ENCODE data around the gene IDH3G. TPM values are rescaled to one million over a fixed set of nuclear protein-coding genes. Genes with fewer than 3 reads are reported as not detected.

IDH3G gene
- total and polyA plus RNA-seq, 2 donors (not counting 1 experiment from before 2014, with no cell fraction given): 62.8 to 122 TPM

DNA sequence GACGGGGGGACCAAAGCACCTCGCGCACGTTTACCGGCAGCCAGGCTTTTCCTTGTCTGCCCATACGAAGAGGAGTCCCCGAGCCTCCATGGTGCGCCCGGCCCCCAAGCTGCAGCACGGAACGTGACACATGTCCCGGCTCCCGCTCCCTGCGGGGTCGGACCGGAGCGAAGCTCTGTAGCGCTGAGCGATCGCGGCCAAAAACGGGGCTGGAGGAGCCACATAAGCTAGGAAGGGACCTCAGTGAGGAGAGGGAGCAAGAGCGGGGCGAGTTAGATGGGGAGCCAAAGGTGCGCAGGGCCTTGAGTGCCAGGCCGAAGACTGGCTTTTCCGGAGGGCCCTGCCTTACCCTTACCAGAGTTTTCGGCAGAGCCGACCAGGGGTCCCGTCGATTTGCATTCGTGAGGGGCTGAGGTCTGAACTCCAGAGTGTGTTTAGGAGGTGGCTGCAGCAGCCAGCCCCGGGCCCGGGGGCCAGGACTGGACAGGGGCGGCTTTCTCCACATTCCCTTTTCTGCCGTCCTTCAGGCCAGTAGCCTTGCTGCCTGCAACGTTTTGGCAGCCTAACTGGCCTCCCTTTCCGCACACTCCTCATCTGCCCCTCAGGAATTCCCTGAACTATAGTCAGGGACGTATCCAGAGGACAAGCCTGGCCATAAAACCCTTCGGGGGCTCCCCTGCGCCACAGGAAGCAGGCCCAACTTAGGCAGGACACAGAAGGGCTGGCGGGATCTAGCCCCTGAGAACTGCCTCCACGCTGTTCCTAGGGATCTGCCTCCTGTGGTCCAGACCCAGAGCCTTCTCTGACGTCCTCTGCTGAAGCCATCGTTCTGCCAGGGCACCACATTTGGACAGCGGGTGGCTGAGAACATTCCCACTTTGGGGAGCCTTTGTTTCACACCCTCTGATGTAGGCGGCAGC is 982 bp upstream of the IDH3G start:
- Histone ChIP-seq H3K4me1 (ENCODE audit: control insufficient read depth in 2 of 2, insufficient read depth in 2 of 2, low read length in 2 of 2) (peaks cover 16 to 24% of the 10 kb centered on the region in 2 donors), H3K4me2 (replicated peaks; ENCODE audit: low read depth, low read length, poor library complexity, severe bottlenecking) (peak overlapping the region; percentile 81), H3K36me3 (replicated peaks in 1 of 2; ENCODE audit: control extremely low read depth in 1 of 2, control insufficient read depth in 1 of 2, extremely low read depth in 1 of 2, insufficient read depth in 2 of 2, low read length in 1 of 2) (peaks cover 0 to 15% of the 10 kb centered on the region in 2 experiments), H2AFZ (ENCODE audit: insufficient read depth, low read depth, low read length, poor library complexity, severe bottlenecking) (peak overlapping the region; percentile 84), H3K9me3 (ENCODE audit: control extremely low read depth in 1 of 3, control insufficient read depth in 2 of 3, insufficient read depth in 1 of 3, low read length in 2 of 3) (no peaks in the 10 kb centered on the region), H3K79me2 (ENCODE audit: control insufficient read depth, insufficient read depth, low read length) (peaks cover 61% of the 10 kb centered on the region), H3K27me3 (replicated peaks in 1 of 4; ENCODE audit: control extremely low read depth in 1 of 4, control insufficient read depth in 3 of 4, insufficient read depth in 4 of 4, low read length in 3 of 4) (no peaks in the 10 kb centered on the region), H3K27ac (ENCODE audit: low read length in 2 of 2) (peak overlapping the region; percentile 55 to 90), H3K9ac (ENCODE audit: low read length) (peak overlapping the region; percentile 78), H3K4me3 (ENCODE audit: control extremely low read depth in 1 of 5, extremely low read depth in 1 of 5, insufficient read depth in 1 of 5, low read depth in 2 of 5, low read length in 4 of 5) (peak overlapping the region; percentile 12 to 80 (median 80)), H4K20me1 (ENCODE audit: control insufficient read depth, insufficient read depth, low read length, poor library complexity, severe bottlenecking) (peaks cover 8% of the 10 kb centered on the region)
- ChIA-PET POLR2A (interaction anchor here (0.5 to 1.5 kb wide), 5 partner anchors 71 to 239 kb away, joined by 3 to 11 read pairs (median 6); partner anchors contain the start of gene BCAP31), CTCF (interaction anchor here (1.0 to 2.6 kb wide), 2 partner anchors 128 to 152 kb away, joined by 5 to 9 read pairs; no protein-coding TSS in a partner anchor)
- ATAC-seq (ENCODE audit: low read depth) (no peak), DNase-seq (no peak)
- H3K9me3 Mint-ChIP-seq (ENCODE audit: insufficient read depth): no peaks in the 10 kb centered on the region
- no peaks in the 10 kb centered on the region for H3K27me3 Mint-ChIP-seq
- WGBS (ENCODE audit: insufficient coverage): 16% methylated on average over 30 of the region's 47 CpGs
- intact Hi-C loops (cut with micrococcal nuclease): loop anchor here (1.0 kb wide), 2 partner anchors 71 to 133 kb away; partner anchors contain the start of genes ABCD1 and BCAP31
- peak overlapping the region; percentile 93 for H3K4me3 Mint-ChIP-seq
- peaks cover 30% of the 10 kb centered on the region for H3K4me1 Mint-ChIP-seq
- peak overlapping the region; percentile 97 for H3K27ac Mint-ChIP-seq
- TF ChIP-seq, protein P1, sequence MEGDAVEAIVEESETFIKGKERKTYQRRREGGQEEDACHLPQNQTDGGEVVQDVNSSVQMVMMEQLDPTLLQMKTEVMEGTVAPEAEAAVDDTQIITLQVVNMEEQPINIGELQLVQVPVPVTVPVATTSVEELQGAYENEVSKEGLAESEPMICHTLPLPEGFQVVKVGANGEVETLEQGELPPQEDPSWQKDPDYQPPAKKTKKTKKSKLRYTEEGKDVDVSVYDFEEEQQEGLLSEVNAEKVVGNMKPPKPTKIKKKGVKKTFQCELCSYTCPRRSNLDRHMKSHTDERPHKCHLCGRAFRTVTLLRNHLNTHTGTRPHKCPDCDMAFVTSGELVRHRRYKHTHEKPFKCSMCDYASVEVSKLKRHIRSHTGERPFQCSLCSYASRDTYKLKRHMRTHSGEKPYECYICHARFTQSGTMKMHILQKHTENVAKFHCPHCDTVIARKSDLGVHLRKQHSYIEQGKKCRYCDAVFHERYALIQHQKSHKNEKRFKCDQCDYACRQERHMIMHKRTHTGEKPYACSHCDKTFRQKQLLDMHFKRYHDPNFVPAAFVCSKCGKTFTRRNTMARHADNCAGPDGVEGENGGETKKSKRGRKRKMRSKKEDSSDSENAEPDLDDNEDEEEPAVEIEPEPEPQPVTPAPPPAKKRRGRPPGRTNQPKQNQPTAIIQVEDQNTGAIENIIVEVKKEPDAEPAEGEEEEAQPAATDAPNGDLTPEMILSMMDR (IDR thresholded peaks at IDR 0.05): no peak
- TF ChIP-seq EZH2 (IDR thresholded peaks at IDR 0.05; ENCODE audit: borderline replicate concordance, insufficient read depth, low read depth, low read length, poor library complexity, severe bottlenecking): no peak
